GM23338 (cell line): ENCODE results near the gene SLC6A18.

Source experiments
- CREB1 ChIP-seq: fragments of 250-450 bp; sonication (Bioruptor Pico); IDR thresholded peaks from 2 replicates; pipeline ENCODE4 v1.5.0; 2020; ENCODE audit warnings: low read depth, mild to moderate bottlenecking, moderate library complexity
- TF ChIP-seq, protein P1 (sequence below), 2 experiments: fragments of 200-600 bp in 1 of 2; sonication (generic) in 1 of 2; conservative IDR thresholded peaks; 2 replicates each; pipeline versions ENCODE4 v1.5.1 to v1.6.1; 2016 to 2017; ENCODE audit warnings: antibody characterized with exemption in 2 of 2, low read depth in 2 of 2, mild to moderate bottlenecking in 2 of 2, moderate library complexity in 1 of 2

DNA sequence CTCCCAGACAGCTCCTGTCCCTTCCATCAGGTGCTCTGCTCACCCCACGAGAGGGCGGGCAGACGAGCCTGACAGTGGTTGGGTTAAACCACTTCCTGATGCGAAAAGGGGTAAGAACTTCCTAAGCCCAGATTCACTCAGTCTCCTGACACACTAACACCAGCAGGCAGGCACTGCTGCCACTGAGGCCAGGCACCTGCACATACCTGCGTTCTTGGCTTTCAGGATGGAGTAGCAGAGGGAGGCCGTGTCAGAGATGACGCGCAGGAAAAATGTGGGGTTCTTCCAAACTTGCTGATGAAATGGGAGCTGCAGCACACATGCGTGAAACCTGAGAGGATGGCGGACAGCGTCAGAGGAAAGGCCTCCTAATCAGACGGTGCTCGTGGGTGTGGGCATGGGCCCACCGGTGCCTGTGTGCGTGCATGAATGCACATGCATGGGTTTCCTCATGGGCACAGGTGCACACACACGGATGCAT, 29.9 kb downstream of the SLC6A18 start:
- TF ChIP-seq, protein P1, sequence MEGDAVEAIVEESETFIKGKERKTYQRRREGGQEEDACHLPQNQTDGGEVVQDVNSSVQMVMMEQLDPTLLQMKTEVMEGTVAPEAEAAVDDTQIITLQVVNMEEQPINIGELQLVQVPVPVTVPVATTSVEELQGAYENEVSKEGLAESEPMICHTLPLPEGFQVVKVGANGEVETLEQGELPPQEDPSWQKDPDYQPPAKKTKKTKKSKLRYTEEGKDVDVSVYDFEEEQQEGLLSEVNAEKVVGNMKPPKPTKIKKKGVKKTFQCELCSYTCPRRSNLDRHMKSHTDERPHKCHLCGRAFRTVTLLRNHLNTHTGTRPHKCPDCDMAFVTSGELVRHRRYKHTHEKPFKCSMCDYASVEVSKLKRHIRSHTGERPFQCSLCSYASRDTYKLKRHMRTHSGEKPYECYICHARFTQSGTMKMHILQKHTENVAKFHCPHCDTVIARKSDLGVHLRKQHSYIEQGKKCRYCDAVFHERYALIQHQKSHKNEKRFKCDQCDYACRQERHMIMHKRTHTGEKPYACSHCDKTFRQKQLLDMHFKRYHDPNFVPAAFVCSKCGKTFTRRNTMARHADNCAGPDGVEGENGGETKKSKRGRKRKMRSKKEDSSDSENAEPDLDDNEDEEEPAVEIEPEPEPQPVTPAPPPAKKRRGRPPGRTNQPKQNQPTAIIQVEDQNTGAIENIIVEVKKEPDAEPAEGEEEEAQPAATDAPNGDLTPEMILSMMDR (conservative IDR thresholded peaks at IDR 0.05; ENCODE audit: low read depth in 2 of 2), result no peak
- TF ChIP-seq CREB1 (CRISPR knock-in tag), result no peak
